HG02852 (cell line): ENCODE data around the gene SLC35F6.
A peak's percentile ranks its signal among the peaks of the same experiment; 100 is the strongest.
"Not testable (repeated sequence)": the region's sequence is repeated elsewhere in the genome, so short reads cannot be mapped to it uniquely, and the experiment has no call there.

Source experiments
- ATAC-seq: cut with Tn5 transposase; IDR thresholded peaks from one replicate; pipeline ENCODE4 v1.9.1; 2021; ENCODE audit warnings: mild to moderate bottlenecking, moderate library complexity; ENCODE audit not compliant: unreplicated experiment

The SLC35F6 gene

DNA sequence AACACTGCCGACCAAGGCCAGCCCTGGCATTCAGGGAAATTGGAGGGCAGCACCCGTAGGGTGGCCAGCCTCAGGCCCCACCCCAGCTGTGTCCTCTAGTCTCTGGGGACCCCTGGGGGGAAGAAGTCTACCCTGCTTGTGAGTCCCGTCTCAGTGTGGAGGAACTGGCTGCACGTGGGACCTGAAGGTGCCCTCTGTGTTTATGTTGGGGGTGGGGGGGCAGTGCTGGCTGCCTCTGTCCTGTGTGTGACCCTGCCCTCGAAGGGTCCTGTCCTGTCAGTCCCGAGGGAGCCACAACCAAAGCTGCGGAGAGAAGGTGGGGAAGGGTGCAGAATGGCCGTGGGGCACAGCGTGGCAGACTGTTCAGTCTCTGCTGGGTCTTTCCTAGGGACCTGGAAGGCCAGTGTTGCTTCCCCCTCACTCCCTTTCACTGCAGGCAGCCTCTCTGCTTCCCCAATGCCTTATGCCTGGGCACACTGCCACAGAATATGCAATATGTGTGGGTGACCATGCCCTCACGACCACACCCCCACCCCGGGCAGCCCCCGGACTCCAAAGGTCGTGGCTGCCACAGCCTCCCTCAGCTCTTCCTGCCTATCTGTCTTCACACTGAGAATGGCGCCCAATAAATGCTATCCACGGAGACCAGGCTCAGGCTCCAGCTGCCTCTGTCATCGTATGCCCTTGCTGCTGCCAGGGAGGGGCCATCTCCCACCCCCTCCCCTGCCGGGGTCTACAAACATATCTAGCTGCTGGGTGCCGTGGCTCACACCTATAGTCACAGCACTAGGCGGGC lies 33.3 kb upstream of the SLC35F6 start:
- ATAC-seq = no peak

DNA sequence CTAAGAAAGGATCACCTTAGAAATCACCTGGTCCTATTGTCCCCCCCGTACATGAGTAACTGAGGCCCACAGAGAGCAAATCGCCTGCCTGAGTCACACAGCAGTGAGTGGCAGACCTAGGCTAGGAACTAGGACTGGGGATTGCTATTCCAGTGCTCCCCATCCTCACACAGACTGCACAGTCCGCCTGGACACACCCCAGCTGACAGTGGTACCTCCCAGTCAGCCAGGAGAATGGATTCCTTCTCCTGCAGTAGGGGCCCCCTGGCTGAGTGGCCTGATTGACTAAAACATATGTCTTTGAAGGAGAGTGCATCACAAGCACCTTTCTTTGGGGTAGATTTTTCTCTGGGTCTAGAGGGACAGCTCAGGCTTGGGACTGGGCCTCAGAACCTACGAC lies 32.4 kb upstream of the SLC35F6 start:
- ATAC-seq = no peak

DNA sequence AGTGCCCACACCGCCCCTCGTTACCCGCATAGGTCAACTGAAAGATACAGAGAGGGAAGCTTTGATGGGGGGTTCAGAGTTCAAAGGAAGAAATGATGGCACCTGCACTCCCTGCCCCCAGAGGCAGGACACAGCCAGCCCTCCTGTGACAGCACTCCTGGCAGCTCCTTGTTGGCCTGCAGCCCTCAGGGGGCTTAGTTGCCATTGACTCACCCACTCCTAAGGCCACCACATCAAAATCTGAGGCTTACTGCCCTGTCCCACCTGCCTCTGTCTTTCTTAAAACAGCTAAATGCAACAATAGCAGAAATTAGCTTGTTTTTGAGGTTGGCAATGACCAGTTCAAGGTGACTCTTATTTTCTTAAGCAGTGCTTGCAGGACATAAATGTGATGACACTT lies 31.6 kb upstream of the SLC35F6 start:
- ATAC-seq = no peak

DNA sequence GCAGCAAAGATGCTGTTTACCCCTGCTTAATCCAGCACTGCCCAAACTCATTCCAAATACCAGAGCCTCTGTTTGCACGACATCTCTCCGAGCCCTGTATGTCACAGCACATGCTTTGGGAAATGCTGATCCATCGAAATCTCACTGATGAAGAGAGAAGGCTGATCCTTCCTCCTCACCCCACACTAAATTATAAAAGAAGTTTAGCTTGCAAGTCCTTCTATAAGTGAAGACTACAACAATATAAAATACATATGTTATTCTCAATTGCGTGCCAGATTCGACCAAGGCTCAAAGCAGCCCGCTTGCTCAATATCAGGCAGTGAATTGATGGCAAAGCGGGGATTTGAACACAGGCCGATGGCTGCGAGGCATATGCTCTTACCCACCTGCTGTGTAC lies 30.7 kb upstream of the SLC35F6 start:
- no peak for ATAC-seq

DNA sequence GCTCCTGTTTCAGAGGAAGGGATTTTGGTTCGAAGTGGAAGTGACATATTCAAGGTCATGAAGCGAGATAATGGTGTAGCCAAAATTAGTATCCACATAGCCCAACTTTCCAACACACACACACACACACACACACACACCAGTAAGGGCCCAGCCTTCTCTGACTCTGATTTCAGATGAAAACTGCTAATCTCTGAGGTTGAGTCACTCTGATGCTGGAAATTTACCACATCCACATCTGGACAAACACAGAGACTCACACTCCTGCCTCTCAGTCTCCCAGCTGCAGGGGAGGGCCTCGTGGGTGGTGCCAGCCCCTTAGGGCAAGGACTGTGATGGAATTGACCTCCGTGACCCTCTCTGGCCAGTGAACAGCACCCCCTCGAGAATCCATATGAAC lies 29.0 kb upstream of the SLC35F6 start:
- no peak for ATAC-seq

DNA sequence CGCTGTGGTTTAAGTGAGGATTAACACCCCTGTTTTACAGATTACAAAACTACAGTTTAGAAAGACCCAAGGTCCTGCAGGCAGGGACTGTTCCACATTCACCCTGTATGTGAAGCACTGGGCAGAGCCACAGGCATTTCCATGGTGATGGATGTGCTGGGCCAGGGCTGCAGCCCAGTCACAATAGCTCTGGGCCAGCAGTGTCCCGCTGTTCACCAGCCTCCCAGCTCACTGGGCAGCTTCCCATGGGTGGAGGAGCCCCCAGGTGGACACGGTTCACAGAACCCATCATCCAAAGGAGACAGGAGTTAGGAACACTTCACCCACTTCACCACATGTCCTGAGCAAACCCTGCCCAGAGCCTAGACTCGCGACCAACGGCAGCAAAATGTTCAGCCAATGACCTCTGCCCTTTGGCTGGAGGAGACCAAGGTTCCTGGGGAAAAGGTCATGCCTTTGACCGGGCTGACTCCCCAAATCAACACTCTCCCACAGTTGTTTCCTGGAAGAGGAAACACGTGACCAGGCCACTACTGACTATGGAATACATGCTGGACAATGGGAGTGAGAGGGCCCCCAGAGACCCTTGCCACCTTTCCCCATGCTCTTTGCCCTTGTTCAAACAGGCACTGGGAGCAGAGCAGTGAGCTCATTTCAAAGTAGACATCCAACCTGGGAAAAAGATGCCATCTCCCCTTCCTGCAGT lies 28.0 kb upstream of the SLC35F6 start:
- no peak for ATAC-seq

DNA sequence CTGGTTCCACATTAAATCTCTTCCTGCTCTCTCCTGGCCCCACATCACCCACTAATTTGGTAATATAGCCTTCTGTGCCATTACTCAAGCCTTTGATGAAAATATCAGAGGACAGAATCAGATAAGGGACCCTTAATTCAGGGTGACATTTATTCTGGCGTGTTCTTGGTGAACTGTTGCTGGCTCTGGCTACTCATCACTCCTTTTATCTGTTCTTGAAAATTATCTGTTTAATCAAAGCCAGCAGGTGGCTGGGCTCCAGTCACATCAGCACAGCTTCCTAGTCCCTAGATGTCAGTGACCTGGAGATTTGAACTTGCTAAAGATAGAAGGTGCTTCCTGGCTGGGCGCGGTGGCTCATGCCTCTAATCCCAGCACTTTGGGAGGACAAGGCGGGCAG lies 26.9 kb upstream of the SLC35F6 start:
- no peak for ATAC-seq

DNA sequence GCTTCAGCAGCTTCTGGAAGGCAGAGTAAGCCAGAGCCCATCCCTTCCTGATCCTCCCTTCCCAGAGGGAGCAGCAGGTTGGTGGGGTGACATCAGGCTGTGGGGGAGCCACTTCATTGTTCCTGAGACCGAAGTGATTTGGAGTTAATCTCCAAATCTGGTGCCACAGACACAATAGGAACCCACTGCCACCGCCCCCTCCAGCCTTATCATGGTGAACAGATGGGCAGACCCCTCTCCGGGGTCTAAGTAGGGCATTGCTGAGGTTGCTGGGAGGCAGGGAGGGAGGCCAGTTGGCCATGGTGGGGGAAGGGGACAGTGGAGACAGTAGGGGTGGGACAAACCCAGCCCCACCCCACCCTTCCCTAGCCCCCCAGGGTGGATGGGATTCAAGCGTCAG lies 25.6 kb upstream of the SLC35F6 start:
- ATAC-seq = no peak

DNA sequence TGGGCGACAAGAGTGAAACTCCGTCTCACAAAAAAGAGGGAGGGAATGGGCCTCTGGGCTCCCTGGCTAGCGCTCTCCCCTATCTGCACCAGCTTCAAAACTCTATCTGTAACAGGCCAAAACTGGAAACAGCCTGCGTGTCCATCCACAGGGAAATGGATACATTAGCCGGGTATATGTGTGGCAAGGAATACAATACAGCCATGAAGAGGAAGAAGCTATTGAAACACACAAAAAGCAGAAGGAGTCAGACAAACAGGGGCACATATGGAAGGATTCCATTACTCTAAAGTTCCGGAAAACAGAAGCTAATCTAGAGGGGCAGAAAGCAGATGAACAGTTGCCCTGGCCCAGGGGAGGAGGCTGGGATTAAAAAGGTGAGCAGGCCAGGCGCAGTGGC lies 24.6 kb upstream of the SLC35F6 start:
- no peak for ATAC-seq

DNA sequence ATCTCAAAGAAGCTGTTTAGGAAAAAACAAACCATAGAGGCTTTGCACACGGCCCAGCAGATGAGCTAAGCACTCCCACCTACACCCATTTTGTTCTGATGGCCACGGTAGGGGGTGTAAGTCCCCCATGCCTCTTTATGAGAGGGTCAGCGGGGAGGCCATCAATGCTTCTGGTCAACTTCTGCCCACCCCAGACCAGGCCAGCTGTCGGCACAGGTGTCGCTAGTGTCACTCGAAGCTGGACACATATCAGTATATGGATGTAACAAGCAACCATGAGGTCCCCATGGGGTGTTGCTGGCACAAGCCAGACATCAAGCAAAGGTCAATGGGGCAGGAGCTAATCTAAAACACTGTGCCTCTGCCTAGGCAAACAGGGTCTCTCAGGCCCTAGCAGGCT lies 23.7 kb upstream of the SLC35F6 start:
- no peak for ATAC-seq

DNA sequence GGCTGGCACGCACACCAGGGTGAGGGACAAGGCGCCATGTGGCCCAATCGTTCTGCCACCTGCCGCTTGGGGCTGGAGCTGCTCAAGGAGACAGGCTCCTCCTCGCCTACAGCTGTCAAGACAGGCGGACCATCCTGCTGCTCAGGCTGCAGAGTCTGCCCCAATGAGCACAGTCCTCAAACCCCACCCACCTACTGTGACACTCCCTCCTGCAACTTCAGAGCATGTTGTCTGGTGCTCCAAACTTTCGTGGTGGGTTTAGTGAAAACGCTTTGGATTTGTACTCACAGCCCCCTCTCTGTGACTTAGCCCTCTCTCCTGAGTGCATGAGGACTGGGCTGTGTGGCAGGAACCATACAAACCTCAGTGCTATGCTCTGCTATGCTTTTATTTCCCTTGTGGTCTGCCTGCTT lies 23.2 kb upstream of the SLC35F6 start:
- ATAC-seq = no peak

DNA sequence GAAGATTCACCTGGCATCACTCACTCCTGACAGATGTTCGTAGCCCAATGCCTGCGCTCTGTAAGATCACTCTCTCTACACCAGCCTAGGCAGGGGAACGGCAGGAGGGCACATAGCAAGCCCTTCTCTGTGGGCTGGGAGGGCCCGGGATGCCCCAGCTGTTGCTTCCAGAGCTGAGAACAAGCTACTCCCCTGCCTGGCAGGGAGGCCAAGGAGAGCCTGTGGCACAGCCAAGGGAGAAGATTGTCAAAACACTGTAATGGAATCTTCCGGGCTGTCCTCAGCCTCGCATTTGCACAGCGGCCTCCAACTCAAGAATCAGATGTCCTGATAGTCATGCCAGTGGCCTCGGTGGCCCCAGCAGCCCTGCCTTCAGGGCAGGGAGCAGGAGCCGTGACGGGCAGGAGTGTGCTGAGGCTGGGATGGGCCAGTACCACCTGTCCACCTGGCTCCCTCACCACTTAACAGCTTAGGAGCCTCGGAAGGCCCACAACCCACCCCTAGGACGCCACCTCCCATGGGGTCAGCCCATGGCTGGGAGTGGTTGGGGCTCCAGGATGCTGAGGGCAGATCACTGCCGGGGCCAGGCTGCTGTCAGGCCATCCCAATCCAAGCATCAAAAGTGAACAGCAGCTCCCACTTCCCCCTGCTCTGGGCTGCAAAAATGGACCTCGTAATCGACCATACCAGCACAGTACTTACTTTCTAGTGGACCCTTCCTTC lies 21.9 kb upstream of the SLC35F6 start:
- ATAC-seq = no peak

DNA sequence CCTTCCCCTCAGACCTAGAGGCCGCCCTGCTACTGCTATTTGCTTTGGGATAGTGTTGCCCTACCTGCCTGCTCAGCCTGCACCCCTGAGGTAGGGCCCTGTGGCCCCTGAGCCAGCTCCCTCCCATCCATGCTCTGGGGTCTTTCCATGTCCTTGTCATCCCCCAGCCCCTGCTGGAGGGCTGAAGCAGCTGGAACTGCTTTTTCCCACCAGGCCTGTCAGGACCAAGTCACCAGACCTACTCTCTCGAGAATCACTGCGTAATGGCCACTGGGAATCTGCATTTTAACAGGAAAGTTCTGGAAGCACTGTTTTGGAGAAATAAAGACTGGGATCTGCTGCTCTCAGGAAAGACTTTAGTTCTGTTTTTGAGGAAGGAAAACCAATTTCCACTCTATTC lies 20.2 kb upstream of the SLC35F6 start:
- ATAC-seq = no peak

DNA sequence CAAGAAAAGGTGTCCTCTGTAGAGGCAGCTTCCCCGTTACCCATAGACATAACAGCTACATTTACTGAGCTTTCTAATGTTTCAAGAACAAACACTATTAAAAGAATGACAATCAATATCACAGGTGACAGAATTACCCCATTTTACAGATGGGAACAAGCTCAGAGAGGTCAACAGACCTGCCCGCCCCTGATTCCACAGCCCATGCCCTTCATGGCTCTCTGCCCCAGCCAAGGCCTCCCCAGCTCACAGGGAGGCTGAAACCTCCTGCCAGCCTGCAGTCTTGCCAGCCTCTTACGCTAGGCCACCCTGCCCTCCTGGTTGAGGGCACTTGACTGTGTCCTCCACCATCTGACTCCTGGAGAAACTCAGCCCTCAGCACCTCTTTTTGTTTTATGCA lies 19.1 kb upstream of the SLC35F6 start:
- ATAC-seq = no peak

DNA sequence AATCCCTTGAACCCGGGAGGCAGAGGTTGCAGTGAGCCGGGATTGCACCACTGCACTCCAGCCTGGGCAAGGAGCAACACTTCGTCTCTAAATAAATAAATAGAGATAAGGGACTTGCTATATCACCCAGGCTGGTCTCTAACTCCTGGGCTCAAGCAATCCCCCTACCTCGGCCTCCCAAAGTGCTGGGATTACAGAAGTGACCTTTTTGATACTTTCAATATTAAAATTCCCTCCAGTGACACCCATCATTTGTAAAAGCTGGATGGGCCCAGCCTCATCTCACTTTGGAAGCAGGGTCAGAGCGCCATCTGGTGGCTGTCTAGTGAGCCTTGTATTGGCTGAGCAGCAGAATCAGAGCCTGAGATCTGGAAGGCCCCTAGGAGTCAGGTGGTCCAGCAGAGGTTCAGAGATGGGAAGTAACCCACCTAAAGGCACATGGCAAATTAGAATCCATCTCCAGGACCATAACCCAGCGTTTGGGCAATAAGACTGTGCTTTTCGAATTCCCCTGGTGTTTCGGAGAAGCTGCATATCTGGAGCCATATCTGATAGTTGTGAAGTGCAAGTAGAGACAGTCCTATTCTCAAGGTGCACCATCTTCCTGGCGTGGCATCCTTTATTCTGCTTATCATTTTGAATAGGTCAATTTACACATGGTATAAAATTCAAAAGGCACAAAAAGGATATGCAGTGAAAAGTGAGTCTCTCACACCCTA lies 18.3 kb upstream of the SLC35F6 start:
- ATAC-seq = peak; percentile 55

DNA sequence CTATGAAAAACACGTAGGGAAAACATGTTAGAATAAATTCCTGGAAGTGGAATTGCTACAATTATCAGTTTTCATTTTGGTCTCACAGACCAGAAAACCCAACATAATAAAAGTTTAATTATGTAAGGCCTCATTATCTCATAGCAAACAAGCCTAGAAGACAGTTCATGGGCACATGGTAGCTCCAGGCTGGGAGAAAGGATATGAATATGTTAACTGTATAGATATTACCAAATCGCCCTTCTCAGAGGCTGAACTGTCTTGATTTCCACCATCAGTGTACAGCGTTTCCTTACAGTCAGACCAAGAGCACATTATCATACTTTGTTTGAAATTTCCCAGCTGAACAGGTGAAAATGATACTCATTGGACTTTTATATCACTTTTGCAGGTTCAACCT lies 17.1 kb upstream of the SLC35F6 start:
- no peak for ATAC-seq

DNA sequence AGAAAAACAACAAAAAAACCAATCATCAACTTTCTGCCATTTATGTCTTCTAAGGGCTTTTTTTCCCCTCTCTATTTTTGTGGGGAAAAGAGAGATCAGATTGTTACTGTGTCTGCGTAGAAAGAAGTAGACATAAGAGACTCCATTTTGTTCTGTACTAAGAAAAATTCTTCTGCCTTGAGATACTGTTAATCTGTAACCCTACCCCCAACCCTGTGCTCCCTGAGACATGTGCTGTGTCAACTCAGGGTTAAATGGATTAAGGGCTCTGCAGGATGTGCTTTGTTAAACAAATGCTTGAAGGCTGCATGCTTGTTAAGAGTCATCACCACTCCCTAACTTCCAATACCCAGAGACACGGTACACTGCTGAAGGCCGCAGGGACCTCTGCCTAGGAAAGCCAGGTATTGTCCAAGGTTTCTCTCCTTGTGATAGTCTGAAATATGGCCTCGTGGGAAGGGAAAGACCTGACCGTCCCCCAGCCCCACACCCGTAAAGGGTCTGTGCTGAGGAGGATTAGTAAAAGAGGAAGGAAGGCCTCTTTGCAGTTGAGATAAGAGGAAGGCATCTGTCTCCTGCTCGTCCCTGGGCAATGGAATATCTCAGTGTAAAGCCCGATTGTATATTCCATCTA lies 14.2 kb upstream of the SLC35F6 start:
- ATAC-seq = not testable (repeated sequence)

DNA sequence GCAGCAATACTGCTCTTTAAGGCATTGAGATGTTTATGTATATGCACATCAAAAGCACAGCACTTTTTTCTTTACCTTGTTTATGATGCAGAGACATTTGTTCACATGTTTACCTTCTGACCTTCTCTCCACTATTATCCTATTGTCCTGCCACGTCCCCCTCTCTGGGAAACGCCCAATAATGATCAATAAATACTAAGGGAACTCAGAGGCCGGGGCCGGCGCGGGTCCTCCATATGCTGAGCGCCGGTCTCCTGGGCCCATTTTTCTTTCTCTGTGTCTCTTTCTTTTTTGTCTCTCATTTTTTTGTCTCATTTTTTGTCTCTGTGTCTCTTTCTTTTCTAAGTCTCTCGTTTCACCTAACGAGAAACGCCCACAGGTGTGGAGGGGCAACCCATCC lies 13.6 kb upstream of the SLC35F6 start:
- not testable (repeated sequence) for ATAC-seq

DNA sequence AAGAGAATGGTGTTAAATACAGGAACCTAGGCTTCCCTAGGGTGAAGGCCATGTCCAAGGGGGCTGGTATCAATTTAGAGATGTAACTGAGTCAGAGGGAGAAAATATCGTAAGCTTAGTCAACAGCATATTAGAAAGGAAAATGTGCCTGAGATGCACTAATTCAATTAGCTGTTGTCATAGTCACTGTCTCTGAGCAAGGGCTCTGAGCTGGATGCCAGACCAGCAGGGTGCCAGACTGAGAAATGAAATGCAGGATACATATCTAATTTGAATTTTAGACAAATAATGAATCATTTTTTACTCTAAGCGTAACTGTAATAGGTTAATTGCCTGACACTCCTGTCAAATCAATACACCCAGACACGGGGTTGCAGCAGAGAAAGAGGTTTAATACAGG lies 11.4 kb upstream of the SLC35F6 start:
- no peak for ATAC-seq

DNA sequence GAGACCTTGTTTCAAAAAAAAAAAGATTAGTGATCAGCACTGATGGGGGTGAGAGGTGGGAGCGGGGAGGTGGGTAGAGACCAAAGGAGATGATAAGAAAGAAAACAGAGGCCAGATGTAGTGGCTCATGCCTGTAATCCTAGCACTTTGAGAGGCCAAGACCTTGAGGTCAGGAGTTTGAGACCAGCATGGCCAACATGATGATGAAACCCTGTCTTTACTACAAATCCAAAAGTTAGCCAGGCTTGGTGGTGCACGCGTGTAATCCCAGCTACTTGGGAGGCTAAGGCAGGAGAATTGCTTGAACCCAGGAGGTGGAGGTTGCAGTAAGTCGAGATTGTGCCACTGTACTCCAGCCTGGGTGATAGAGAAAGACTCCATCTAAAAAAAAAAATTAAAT lies 9.5 kb upstream of the SLC35F6 start:
- no peak for ATAC-seq
